Measurements from ENCODE around the gene MYLK.
"Not testable (repeated sequence)": the region's sequence is repeated elsewhere in the genome, so short reads cannot be mapped to it uniquely, and the experiment has no call there.

Gene MYLK

DNA sequence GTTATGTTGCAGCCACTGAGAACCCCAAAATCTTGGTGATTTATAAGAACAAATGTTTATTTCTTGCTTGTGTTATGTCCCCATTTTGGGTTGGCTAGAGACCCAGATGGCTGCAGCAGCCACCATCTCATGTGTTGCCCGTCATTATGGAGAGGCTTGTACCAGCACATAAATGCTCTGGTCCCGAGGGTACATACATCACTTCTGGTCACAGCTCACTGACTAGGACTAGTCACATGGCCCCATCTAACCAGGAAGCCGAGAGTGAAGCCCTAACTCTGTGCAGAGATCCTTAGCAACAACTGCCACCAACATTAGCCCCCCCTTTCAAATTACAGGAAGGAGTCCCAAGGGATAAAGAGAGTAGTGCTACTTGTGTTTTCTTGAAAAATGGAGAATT, 273.8 kb downstream of the MYLK start:
- DNase-seq, result no peak

- no peak for DNase-seq
Observed at GRCh38 chr3:123609063-123609462, 275.1 kb downstream of the MYLK start.

GRCh38 chr3:123608263-123608937, 275.7 kb downstream of the MYLK start:
- no peak for DNase-seq

DNA sequence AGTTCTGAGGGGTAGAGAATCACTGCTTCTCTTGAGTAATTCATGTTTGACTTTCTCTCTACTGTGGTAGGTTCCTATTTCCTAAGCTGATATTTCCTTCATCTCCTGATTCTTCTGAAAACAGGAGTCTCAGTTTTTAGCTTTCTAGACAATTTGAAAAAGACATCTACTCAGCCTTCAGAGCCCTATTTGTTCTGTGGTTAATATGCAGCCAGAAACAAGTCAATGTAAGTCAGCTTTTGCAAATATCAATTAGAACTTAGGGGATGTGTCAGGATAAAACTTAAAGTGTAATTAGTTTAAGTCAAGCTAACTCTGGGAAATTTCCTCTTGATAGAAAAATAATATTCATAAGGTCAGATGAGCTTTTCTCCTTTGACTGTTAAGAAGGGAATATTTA, 277.6 kb downstream of the MYLK start:
- no peak for DNase-seq

DNA sequence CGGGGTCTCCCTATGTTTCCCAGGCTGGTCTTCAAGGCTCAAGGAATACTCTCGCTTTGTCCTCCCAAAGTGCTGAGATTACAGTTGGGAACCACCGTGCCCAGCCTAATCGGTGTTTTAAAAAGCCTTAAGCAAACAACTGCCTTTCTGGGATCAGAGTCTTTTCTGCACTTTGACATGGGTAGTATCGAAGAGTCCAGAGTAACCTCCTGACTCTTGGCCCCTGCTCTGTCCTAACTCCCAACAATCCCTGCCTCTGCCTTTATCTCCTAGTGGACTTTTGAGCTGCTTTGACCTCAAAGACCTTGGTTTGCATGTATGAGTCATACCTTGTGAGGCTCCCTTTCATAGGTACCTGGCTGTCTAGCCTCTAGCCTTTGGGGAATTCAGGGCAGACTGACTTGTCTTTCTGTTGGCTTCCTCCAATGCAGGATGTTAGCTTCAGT, 278.3 kb downstream of the MYLK start:
- no peak for DNase-seq

DNA sequence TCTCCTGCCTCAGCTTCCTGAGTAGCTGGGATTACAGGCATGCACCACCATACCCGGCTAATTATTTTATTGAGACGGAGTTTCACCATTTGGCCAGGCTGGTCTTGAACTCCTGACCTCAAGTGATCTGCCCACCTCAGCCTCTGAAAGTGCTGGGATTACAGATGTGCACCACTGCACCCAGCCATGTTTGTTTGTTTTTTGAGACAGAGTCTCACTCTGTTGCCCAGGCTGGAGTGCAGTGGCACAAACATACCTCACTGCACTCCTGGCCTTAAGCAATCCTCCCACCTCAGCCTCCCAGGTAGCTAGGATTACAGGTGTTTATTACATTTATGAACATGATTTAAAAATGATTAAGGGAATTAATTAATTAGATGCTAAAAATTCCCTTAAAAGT, 281.0 kb downstream of the MYLK start:
- DNase-seq, result not testable (repeated sequence)

- DNase-seq, result no peak
Observed at GRCh38 chr3:123602325-123602724, 281.8 kb downstream of the MYLK start.

DNA sequence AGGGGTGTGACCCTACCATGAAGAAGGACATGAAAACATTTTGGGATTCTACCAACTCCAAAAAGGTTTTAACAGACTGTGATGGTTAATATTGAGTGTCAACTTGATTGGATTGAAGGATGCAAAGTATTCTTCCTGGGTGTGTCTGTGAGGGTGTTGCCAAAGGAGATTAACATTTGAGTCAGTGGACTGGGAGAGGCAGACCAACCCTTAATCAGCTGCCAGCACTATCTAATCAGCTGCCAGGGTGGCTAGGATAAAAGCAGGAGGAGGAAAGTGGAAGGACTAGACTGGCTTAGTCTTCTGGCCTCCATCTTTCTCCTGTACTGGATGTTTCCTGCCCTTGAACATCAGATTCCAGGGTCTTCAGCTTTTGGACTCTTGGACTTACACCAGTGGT, 283.3 kb downstream of the MYLK start:
- not testable (repeated sequence) for DNase-seq

- no peak for DNase-seq
Observed at GRCh38 chr3:123597561-123597960, 286.6 kb downstream of the MYLK start.

GRCh38 chr3:123595396-123596180, 288.5 kb downstream of the MYLK start:
- no peak for DNase-seq

- DNase-seq, result no peak
Observed at GRCh38 chr3:123593381-123593780, 290.8 kb downstream of the MYLK start.

- no peak for DNase-seq
Observed at GRCh38 chr3:123590685-123591450, 293.3 kb downstream of the MYLK start.

GRCh38 chr3:123587401-123587800, 296.7 kb downstream of the MYLK start:
- no peak for DNase-seq

GRCh38 chr3:123586968-123587367, 297.2 kb downstream of the MYLK start:
- no peak for DNase-seq

DNA sequence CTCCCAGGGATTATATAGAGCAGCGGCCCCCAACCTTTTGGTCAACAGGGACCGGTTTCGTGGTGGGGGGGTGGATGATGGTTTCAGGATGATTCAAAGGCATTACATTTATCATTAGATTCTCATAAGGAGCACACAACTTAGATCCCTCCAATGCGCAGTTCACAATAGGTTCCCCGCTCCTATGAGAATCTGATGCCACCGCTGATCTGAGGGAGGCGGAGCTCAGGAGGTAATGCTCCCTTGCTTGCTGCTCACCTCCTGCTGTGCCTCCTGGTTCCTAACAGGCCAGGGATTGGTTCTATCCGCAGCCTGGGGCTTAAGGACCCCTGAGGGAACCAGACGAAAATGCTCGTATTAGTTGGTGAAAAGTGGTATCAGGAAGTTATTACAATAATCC, 298.0 kb downstream of the MYLK start:
- peak; percentile 71 for DNase-seq

DNA sequence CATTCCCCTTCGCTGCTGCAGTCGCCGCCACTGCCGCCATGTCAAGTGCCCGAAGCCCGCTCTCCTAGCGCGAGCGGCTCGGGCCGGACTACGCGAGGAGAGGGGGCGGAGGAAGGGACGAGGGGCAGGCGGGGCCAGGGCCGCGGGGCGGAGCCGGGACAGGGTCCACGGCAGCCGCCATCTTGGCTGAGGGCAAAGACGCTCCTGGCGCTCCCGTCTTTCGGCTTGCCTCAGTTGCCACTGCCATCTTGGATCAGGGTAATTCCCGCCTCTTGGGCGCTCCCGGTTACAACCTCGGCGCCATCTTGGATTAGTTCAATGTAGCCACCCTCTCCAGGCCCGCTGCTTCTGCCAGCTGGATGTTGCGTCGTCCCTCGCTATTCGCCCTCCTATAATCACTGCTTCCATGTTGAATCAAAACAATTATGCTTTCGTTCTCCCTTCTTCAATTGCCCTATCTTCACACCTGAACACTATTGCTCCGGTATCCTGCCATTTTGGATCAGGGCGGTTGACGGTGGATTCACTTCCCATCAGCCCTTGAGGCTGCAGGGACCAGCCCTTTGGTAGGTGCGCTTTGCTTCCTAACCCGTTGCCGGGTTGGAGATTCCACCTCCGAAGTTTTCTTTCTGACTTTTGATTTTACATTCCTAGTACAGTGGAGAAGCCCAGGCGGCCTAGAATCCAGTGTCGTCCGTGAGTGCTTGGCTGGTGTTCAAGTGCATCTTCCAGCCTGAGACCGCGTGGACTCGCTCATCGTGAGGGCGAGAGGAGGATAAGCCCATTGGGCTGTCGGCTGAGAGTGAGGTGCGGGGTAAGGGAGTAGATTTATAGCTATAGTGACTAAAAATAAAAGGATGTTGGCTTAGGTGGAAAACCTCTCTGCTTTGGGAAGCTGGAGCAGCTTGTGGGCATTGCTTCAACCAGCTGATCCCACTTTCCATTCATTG, 298.9 kb downstream of the MYLK start, which contains the start of gene HACD2:
Gene HACD2, minus strand, starts transcription at position 66 of the 950 bp plus-strand sequence. Its CDS starts 26 bp downstream, at position 40.
- peak; percentile 98 for DNase-seq

- no peak for DNase-seq
Observed at GRCh38 chr3:123584284-123584987, 299.7 kb downstream of the MYLK start.

- DNase-seq, result no peak
Observed at GRCh38 chr3:123583561-123583960, 300.6 kb downstream of the MYLK start.

DNA sequence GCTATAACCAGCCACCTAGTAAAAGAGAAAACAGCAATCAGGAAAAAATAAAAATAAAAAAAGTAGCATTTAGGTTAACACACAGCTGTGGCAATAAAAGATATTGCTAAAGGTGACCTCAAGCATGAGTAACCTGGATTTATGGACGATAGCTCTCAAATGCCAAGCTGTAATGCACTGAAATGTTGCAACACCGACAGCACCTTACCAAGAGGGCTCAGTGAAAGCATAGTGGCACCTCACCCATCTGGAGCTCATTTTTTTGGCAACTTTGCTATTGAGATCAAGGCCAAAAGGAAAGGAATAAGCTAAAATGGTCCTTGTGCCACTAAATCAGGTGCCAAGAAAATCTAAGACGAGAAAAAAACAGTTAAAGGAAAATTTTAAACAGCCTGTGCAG, 301.8 kb downstream of the MYLK start:
- peak; percentile 17 for DNase-seq

DNA sequence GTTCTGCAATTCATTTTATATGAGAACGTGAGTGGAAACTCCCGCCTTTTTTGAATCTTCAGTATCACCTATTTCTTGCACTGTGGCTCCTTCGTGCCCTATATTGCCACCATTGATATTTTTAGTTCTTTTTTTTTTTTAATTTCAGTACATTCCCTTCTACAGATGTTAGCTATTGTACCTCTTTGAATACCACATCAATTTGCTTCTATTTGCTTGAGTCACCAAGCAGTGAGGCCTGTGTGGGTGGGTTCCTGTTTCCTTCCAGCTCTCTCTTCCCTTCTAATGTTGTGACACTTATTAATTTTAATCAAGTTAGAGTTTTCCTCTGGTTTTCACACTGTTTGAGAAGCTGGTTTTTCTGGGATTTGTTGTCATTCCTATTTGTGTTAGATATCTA, 308.0 kb downstream of the MYLK start:
- DNase-seq, result no peak

GRCh38 chr3:123571973-123572365, 312.2 kb downstream of the MYLK start:
- DNase-seq, result no peak
